ENCODE data around the gene SLC9A7.

Gene SLC9A7

GRCh38 chrX:46716796-46717195 lies 42.1 kb downstream of the SLC9A7 start:
- TF ChIP-seq REST (IDR thresholded peaks at IDR 0.05; ENCODE audit: insufficient read depth in 1 of 2, low read depth in 2 of 2, low read length in 2 of 2) = no peak
- TF ChIP-seq FOXP2 (optimal IDR thresholded peaks at IDR 0.05; ENCODE audit: borderline replicate concordance, extremely low read depth, extremely low read length, insufficient read depth) = no peak
- no peak for TF ChIP-seq POLR2AphosphoS5 (IDR thresholded peaks at IDR 0.05; ENCODE audit: low read depth, low read length)

- no peak for TF ChIP-seq FOXP2 (optimal IDR thresholded peaks at IDR 0.05; ENCODE audit: borderline replicate concordance, extremely low read depth, extremely low read length, insufficient read depth)
- TF ChIP-seq TAF1 (IDR thresholded peaks at IDR 0.05; ENCODE audit: borderline replicate concordance, insufficient read depth, low read length) = no peak
- no peak for TF ChIP-seq SIN3A (IDR thresholded peaks at IDR 0.05; ENCODE audit: borderline replicate concordance, insufficient read depth, low read length)
- no peak for TF ChIP-seq POLR2AphosphoS5 (IDR thresholded peaks at IDR 0.05; ENCODE audit: low read depth, low read length)
- no peak for TF ChIP-seq REST (IDR thresholded peaks at IDR 0.05; ENCODE audit: insufficient read depth in 1 of 2, low read depth in 2 of 2, low read length in 2 of 2)
Measured at GRCh38 chrX:46715997-46716396, 42.9 kb downstream of the SLC9A7 start.

GRCh38 chrX:46715530-46715929 lies 43.4 kb downstream of the SLC9A7 start:
- TF ChIP-seq FOXP2 (optimal IDR thresholded peaks at IDR 0.05; ENCODE audit: borderline replicate concordance, extremely low read depth, extremely low read length, insufficient read depth) (no peak), REST (IDR thresholded peaks at IDR 0.05; ENCODE audit: insufficient read depth in 1 of 2, low read depth in 2 of 2, low read length in 2 of 2) (no peak), SIN3A (IDR thresholded peaks at IDR 0.05; ENCODE audit: borderline replicate concordance, insufficient read depth, low read length) (no peak), TAF1 (IDR thresholded peaks at IDR 0.05; ENCODE audit: borderline replicate concordance, insufficient read depth, low read length) (no peak), POLR2AphosphoS5 (IDR thresholded peaks at IDR 0.05; ENCODE audit: low read depth, low read length) (no peak)

GRCh38 chrX:46713672-46714490 lies 45.0 kb downstream of the SLC9A7 start:
- no peak for TF ChIP-seq TAF1 (IDR thresholded peaks at IDR 0.05; ENCODE audit: borderline replicate concordance, insufficient read depth, low read length)
- no peak for TF ChIP-seq POLR2AphosphoS5 (IDR thresholded peaks at IDR 0.05; ENCODE audit: low read depth, low read length)
- no peak for TF ChIP-seq FOXP2 (optimal IDR thresholded peaks at IDR 0.05; ENCODE audit: borderline replicate concordance, extremely low read depth, extremely low read length, insufficient read depth)
- TF ChIP-seq REST (IDR thresholded peaks at IDR 0.05; ENCODE audit: insufficient read depth in 1 of 2, low read depth in 2 of 2, low read length in 2 of 2) = no peak
- TF ChIP-seq SIN3A (IDR thresholded peaks at IDR 0.05; ENCODE audit: borderline replicate concordance, insufficient read depth, low read length) = no peak
